Naive thymus-derived CD8-positive, alpha-beta T cell (primary cell): ENCODE data around the gene PYGB. TPM values are rescaled to one million over a fixed set of nuclear protein-coding genes. Genes with fewer than 3 reads are reported as not detected.
A peak's percentile ranks its signal among the peaks of the same experiment; 100 is the strongest.

Source experiments
- ATAC-seq, 2 donors: fragments of 150-1000 bp; cut with Tn5 transposase in 1 of 2; sonication (Bioruptor Pico), chemical (Tn5 transposase) in 1 of 2; 1 replicate in 1 of 2; 2 replicates in 1 of 2; pipeline ENCODE4 v1.10.0; 2021; ENCODE audit warnings: mild to moderate bottlenecking in 2 of 2, moderate library complexity in 2 of 2
- POLR2A ChIA-PET: fragments of 350-600 bp; sonication (Branson Sonifier 250); formaldehyde crosslinking; loops from one replicate; lab custom pipeline; 2021; ENCODE audit warnings: antibody characterized with exemption; lab: Charles Lee
- DNase-seq, 10 donors: peaks; one replicate each; pipeline versions ENCODE4 v3.0.0 to v3.0.0-alpha.2; 2020 to 2022
- H3K27ac Mint-ChIP-seq, 10 donors: one replicate each; pipeline ENCODE4 v1.8.0; 2020 to 2022; ENCODE audit warnings: mild to moderate bottlenecking in 10 of 10, mixed read lengths in 10 of 10, moderate library complexity in 4 of 10, inconsistent platforms in 1 of 10
- H3K27me3 Mint-ChIP-seq, 5 donors: one replicate each; pipeline ENCODE4 v1.8.0; 2021 to 2022; ENCODE audit warnings: mixed read lengths in 5 of 5
- H3K36me3 Mint-ChIP-seq, 3 donors: one replicate each; pipeline ENCODE4 v1.8.0; 2020 to 2022; ENCODE audit warnings: mixed read lengths in 3 of 3, mild to moderate bottlenecking in 2 of 3, inconsistent platforms in 1 of 3
- H3K4me1 Mint-ChIP-seq, 4 donors: one replicate each; pipeline ENCODE4 v1.8.0; 2021 to 2022; ENCODE audit warnings: mixed read lengths in 4 of 4
- H3K4me3 Mint-ChIP-seq, 10 donors: one replicate each; pipeline ENCODE4 v1.8.0; 2020 to 2022; ENCODE audit warnings: mild to moderate bottlenecking in 10 of 10, mixed read lengths in 10 of 10, moderate library complexity in 6 of 10, inconsistent platforms in 1 of 10
- H3K9me3 Mint-ChIP-seq, 9 donors: one replicate each; pipeline ENCODE4 v1.8.0; 2020 to 2022; ENCODE audit warnings: mixed read lengths in 9 of 9, mild to moderate bottlenecking in 3 of 9, inconsistent platforms in 1 of 9, moderate library complexity in 1 of 9
- polyA plus RNA-seq, 3 donors: library from polyadenylated mRNA; unstranded; fragments of 300-500 nt; fragmentation: Illumina TruSeq; gene quantifications; one replicate each; pipeline ENCODE4 v1.2.3, GENCODE V29; 2021
- total RNA-seq, 8 experiments: library from RNA in 2 of 8; stranded (reverse) in 2 of 8; gene quantifications; one replicate each; pipeline ENCODE4 v1.2.3 and lab custom pipeline; 2021 to 2026

The PYGB gene
- total and polyA plus RNA-seq, 5 experiments from 2014 or later = 39.9 to 107 (median 54.4) TPM

DNA sequence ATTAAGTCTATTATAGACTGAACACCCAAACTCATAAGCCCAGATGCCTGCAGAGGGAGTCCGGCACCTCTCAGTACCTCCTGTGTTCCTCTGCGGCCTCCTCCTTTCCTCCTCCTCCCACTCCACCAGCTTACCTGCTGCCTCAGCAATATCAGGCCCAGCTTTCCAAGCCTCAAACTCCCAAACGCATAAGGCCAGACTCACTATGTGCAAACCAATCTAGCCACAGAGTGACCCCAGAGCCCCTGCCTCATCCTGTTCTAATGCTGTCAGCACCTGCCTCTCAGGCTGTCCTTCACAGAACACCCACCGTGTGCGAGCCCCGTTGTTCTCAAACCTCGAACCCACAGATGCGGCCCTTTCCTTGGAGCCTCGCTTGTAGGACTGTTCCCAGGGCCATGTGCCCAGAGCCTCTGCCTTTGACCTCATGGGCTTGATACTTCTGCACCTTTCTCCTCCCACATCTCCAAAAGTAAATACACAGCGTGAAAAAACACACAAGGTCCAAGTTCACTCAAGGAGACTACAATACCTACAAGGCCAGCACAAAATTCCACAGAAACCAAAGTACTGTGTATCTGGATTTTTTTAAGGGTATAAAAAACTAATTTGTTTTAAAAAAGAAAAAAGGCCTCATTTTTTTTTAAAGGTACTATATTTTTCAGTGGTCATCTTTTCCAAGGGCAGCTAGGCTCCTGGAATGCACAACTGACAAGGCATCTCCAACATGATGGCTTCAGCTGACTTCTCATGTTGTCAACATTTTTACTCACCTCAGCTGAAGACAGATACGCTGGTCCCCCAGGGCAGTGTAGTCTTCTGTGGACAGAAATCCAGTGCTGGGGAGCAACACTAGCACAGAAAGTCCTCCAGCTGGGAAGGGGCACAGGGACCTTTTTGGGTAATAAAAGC lies 90.5 kb downstream of the PYGB start:
- no peak overlapping the region for H3K4me3 Mint-ChIP-seq
- peaks cover 5 to 18% (median 15%) of the 10 kb centered on the region in 4 donors for H3K4me1 Mint-ChIP-seq
- H3K27me3 Mint-ChIP-seq = no peaks in the 10 kb centered on the region
- H3K36me3 Mint-ChIP-seq = peaks cover 0 to 25% (median 12%) of the 10 kb centered on the region in 3 donors
- peak overlapping the region in 4 of 10 donors; percentile 28 to 80 (median 42) for H3K27ac Mint-ChIP-seq
- DNase-seq = no peak
- H3K9me3 Mint-ChIP-seq = peaks cover 0 to 6% (median 0%) of the 10 kb centered on the region in 9 donors
- no peak for ATAC-seq
- POLR2A ChIA-PET = no interaction called here

- H3K27me3 Mint-ChIP-seq = no peaks in the 10 kb centered on the region
- peaks cover 14 to 29% (median 23%) of the 10 kb centered on the region in 4 donors for H3K4me1 Mint-ChIP-seq
- peak overlapping the region in 2 of 10 donors; percentile 11 to 74 for H3K27ac Mint-ChIP-seq
- H3K9me3 Mint-ChIP-seq = peaks cover 0 to 3% (median 0%) of the 10 kb centered on the region in 9 donors
- H3K4me3 Mint-ChIP-seq = no peak overlapping the region
- POLR2A ChIA-PET = no interaction called here
- H3K36me3 Mint-ChIP-seq = peaks cover 0 to 26% (median 13%) of the 10 kb centered on the region in 3 donors
- DNase-seq (no peak), ATAC-seq (no peak)
These were observed 91.7 kb downstream of the PYGB start for GRCh38 chr20:25339608-25340007.

- H3K27ac Mint-ChIP-seq = no peak overlapping the region
- peaks cover 0 to 28% (median 15%) of the 10 kb centered on the region in 3 donors for H3K36me3 Mint-ChIP-seq
- DNase-seq (no peak), ATAC-seq (no peak)
- H3K4me1 Mint-ChIP-seq = peaks cover 16 to 33% (median 26%) of the 10 kb centered on the region in 4 donors
- no peaks in the 10 kb centered on the region for H3K27me3 Mint-ChIP-seq
- no peak overlapping the region for H3K4me3 Mint-ChIP-seq
- POLR2A ChIA-PET = no interaction called here
- peaks cover 0 to 3% (median 0%) of the 10 kb centered on the region in 9 donors for H3K9me3 Mint-ChIP-seq
These were observed 92.5 kb downstream of the PYGB start for GRCh38 chr20:25340380-25340779.

- POLR2A ChIA-PET = interaction anchor here (0.7 kb wide), 1 partner anchor 346 kb away, joined by 5 read pairs; no protein-coding TSS in a partner anchor
- H3K4me1 Mint-ChIP-seq = peaks cover 16 to 47% (median 32%) of the 10 kb centered on the region in 4 donors
- no peak for DNase-seq
- no peaks in the 10 kb centered on the region for H3K27me3 Mint-ChIP-seq
- peaks cover 0 to 25% (median 13%) of the 10 kb centered on the region in 3 donors for H3K36me3 Mint-ChIP-seq
- H3K9me3 Mint-ChIP-seq = peaks cover 0 to 3% (median 0%) of the 10 kb centered on the region in 9 donors
- H3K4me3 Mint-ChIP-seq = no peak overlapping the region
- peak overlapping the region in 2 of 10 donors; percentile 18 to 34 for H3K27ac Mint-ChIP-seq
- no peak for ATAC-seq
These were observed 94.1 kb downstream of the PYGB start for GRCh38 chr20:25341716-25342680.

DNA sequence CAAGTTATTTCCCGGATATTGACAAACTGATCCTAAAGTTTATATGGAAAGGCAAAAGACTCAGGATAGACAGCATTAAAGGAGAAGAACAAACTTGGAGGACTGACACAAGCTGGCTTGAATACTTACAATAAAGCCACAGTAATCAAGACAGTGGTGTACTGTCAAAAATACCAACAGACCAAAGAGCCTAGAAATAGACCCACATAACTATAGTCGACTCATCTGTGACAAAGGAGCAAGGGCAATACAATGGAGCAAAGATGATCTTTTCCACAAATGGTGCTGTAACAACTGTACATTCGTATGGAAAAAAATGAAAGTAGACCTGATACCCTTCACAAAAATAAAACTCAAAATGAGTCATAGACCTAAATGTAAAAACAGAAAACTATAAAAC lies 96.7 kb downstream of the PYGB start:
- peaks cover 0 to 1% (median 0%) of the 10 kb centered on the region in 9 donors for H3K9me3 Mint-ChIP-seq
- ATAC-seq = no peak
- H3K4me1 Mint-ChIP-seq = peaks cover 12 to 49% (median 31%) of the 10 kb centered on the region in 4 donors

GRCh38 chr20:25345721-25346120 lies 97.8 kb downstream of the PYGB start:
- ATAC-seq = no peak
- no peak for DNase-seq
- Mint-ChIP-seq H3K4me1 (peaks cover 14 to 47% (median 29%) of the 10 kb centered on the region in 4 donors), H3K27me3 (no peaks in the 10 kb centered on the region), H3K36me3 (peaks cover 0 to 7% (median 5%) of the 10 kb centered on the region in 3 donors), H3K4me3 (no peak overlapping the region), H3K27ac (peak overlapping the region in 1 of 10 donors; percentile 42), H3K9me3 (peaks cover 0 to 12% (median 0%) of the 10 kb centered on the region in 9 donors)
- POLR2A ChIA-PET = no interaction called here

More for the DNA sequence above, 96.7 kb downstream of the PYGB start:
- H3K36me3 Mint-ChIP-seq = peaks cover 0 to 5% (median 5%) of the 10 kb centered on the region in 3 donors
- H3K27me3 Mint-ChIP-seq = no peaks in the 10 kb centered on the region
- POLR2A ChIA-PET = no interaction called here
- no peak for DNase-seq
- H3K4me3 Mint-ChIP-seq = no peak overlapping the region
- H3K27ac Mint-ChIP-seq = peak overlapping the region in 2 of 10 donors; percentile 1 to 4

DNA sequence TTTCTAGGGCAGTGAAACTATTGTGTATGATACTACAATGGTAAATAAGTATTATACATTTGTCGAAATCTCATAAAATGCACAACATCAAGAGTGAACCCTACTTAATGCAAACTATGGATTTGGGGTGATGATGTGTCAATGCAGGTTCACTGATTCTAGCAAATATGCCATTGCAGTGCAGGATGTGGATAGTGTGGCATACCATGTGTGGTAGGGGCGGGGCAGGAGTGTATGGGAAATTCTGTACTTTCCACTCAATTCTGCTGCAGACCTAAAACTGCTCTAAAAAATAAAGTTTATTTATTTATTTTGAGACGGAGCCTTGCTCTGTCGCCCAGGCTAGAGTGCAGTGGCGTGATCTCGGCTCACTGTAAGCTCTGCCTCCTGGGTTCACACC lies 98.5 kb downstream of the PYGB start:
- POLR2A ChIA-PET = no interaction called here
- peak overlapping the region in 2 of 10 donors; percentile 50 to 71 for H3K27ac Mint-ChIP-seq
- ATAC-seq (peak in 1 of 2 donors; percentile 42), DNase-seq (no peak)
- H3K4me1 Mint-ChIP-seq = peaks cover 20 to 44% (median 28%) of the 10 kb centered on the region in 4 donors
- peaks cover 0 to 18% (median 0%) of the 10 kb centered on the region in 9 donors for H3K9me3 Mint-ChIP-seq
- H3K36me3 Mint-ChIP-seq = peaks cover 0 to 7% (median 5%) of the 10 kb centered on the region in 3 donors
- H3K27me3 Mint-ChIP-seq = no peaks in the 10 kb centered on the region
- no peak overlapping the region for H3K4me3 Mint-ChIP-seq

Other genes starting within 250 kb of the PYGB start
- 10 to 100 TPM; 56.7 to 57.8 TPM for gene ACSS1, start 189.9 kb upstream of the PYGB start, total RNA-seq
- gene ACSS1, start 189.9 kb upstream of the PYGB start, polyA plus RNA-seq = 10 to 100 TPM; 45.2 to 48.2 (median 46.7) TPM
- not detected for gene VSX1, start 165.9 kb upstream of the PYGB start, total RNA-seq
- not detected for gene VSX1, start 165.9 kb upstream of the PYGB start, polyA plus RNA-seq
- gene ENTPD6, start 52.4 kb upstream of the PYGB start, total RNA-seq = 100 to 1,000 TPM; 109 to 110 TPM
- gene ENTPD6, start 52.4 kb upstream of the PYGB start, polyA plus RNA-seq = 10 to 100 TPM; 39.9 to 50.5 (median 44.7) TPM
- 10 to 100 TPM; 27.4 to 28.9 TPM for gene ABHD12, start 142.8 kb downstream of the PYGB start, total RNA-seq
- 10 to 100 TPM; 20.8 to 24.6 (median 22.5) TPM for gene ABHD12, start 142.8 kb downstream of the PYGB start, polyA plus RNA-seq
- 1 to 10 TPM in 1 of 2 experiments, under 1 TPM in 1; 0.41 to 1.4 TPM for gene GINS1, start 159.6 kb downstream of the PYGB start, total RNA-seq
- gene GINS1, start 159.6 kb downstream of the PYGB start, polyA plus RNA-seq = under 1 TPM; 0.25 to 0.89 (median 0.30) TPM